Stimulated activated CD8-positive, alpha-beta memory T cell treated with anti-CD3 and anti-CD28 coated beads, Interleukin-7, amount 100 ng/mL, for 1 hour (primary cell): ENCODE data around the gene TIMD4.

Experiments used
- DNase-seq, 2 donors: peaks; one replicate each; pipeline ENCODE4 v3.0.0-alpha.2; 2020; ENCODE audit warnings: low read depth in 2 of 2

The TIMD4 gene

DNA sequence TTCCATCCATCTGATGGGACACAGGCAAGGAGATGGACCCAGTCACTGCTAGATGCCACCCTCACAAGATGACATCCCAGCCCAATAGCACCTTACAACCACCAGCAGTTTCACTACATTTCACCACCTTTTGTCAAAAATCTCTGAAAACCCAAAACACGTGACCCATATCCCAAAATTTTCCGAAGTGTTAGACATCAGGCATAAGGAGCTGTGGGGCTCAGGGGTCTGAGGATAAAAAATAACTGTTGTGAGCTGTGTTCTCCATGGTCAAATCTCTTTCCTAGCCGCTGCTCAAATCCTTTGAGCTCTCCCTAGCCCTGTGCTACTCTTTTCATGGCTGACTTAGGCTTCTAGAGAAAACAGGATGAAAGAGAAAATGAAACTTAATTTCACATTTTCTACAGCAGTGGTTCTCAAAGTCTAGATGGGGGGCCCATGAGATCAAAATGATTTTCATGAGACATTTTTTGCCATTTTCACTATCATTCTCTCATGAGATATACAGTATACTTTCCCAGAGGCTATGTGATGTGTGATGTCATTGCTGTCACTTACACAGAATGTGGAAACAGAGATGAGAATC is 40.7 kb downstream of the TIMD4 start:
- DNase-seq, result no peak

DNA sequence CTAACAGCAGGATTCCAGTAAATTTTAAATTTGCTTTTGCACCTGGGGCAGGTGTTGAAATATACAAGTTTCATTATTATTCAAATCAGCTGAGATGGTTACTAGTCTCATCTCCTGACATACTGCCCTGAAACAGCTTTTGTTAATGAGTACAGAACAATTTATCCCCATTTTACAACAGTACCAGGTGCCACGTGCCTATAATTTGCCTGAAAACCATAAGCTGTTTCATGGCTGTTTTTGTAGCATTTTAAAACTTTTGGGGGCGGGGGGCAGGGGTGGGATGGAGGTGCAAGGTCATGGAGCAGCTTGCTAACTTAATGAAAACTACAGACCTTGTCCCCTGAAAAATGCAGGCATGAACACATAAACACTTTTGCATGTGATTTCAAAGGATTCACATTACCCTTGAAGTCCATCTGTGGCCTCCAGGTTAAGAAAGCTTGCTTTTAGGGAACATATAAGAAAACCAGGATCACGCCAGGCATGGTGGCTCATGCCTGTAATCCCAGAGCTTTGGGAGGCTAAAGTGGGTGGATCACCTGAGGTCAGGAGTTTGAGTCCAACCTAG is 42.1 kb downstream of the TIMD4 start:
- no peak for DNase-seq

DNA sequence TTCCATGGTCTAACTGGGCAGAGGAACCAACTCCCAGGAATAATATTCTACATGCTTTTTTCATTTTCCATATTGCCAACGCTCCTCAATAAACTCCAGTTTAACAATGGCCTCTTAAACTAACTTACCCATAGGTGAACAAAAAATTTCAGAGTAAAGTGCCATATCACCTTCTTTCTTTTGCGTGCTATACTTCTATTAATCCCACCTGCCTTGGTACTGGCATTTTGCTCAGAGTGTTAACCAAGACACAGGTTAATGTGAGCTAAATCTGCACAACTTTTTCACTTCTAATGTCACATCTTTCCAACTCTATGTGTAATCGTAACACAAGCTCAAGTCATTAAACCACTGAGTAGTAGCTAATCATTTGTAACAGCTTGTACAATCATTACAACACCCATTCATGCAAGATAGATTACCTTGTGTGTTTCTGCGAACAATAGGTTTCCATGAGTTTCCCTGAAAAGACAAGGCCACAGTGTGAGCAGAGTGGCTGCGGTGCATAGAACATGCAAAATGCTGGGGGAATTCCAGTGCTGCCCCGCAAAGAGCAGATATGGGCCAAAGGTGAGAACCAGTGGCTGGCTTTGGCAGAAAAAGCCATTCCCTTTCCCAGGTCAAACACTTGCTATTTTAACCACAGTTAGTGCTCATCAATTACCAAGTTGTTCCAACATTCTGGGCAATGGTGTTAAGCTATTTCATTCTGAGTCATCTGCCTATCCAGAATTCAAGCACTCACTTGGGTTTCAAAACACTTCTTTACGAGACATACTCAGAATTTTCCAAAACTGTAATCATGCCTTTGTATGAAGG is 42.8 kb downstream of the TIMD4 start:
- DNase-seq, result no peak

- no peak for DNase-seq
Observed at GRCh38 chr5:156918311-156918845, 44.6 kb downstream of the TIMD4 start.

DNA sequence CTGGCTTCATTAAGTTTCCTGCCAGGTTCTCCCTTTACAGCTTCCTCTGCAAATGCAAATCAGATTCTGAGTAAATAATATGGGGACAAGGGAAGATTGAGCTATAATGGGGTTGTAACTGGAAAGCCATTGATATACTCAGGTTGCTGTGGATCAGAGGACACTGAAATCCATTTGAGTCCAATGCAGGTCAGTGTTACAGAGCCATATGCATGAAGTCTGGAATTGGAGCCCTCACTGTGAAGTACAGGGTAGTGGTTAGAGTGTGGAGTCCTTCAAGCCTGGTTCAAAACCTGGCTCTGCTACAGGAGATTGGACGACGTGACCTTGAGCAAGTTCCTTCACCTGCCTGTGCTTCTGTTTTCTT is 48.7 kb downstream of the TIMD4 start:
- DNase-seq, result no peak

DNA sequence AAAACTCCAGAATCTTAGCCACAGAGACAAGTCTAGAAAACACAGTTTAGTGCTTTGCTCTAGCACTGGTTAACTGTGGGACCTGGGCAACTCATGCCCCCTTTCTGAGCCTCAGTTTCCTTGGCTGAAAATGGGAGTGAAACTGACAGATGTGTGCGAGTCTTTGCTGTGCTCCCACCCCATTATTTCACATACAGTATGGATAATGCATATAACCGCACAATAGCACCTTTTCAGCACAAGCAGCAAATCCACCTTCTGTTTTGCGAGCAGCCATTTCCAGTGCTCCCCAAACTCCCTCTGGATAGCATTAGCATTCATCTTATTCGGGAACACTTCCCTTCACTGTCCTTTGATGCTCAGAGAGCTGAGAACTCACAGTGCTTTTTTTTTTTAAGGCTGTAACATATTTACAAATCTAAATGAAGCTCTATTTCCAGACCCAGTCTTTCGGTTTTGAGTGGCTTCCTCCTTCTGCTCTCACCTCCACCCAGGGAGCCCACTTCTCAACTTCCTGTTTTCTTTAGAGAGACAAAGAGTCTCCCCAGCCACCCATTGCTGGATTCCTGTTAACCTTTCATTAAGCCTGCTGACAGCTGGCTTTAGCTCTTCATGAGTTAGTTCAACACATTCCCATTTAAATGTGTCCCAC is 49.2 kb downstream of the TIMD4 start:
- no peak for DNase-seq

GRCh38 chr5:156913355-156913718 is 49.7 kb downstream of the TIMD4 start:
- DNase-seq, result no peak

- DNase-seq, result no peak
Observed at GRCh38 chr5:156912869-156913268, 50.2 kb downstream of the TIMD4 start.

- no peak for DNase-seq
Observed at GRCh38 chr5:156909180-156909579, 53.8 kb downstream of the TIMD4 start.

DNA sequence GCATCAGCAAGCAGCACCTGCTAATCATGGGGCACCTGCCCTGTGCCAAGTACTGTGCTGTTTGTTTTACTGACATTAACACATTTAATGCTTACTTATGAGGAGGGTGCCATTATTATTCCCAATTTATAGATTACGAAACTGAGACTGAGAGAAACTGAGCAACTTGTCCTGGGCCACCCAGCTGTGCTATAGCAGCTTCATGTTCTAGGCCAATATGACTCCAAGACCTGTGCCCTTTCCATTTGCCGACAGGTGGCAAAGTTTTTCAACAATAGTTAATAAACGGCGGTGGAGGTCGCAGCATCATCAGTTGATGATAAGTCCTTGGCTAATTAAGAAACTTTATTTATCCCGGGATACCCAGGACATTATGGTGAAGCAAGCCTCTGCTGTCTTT is 55.4 kb downstream of the TIMD4 start:
- no peak for DNase-seq

DNA sequence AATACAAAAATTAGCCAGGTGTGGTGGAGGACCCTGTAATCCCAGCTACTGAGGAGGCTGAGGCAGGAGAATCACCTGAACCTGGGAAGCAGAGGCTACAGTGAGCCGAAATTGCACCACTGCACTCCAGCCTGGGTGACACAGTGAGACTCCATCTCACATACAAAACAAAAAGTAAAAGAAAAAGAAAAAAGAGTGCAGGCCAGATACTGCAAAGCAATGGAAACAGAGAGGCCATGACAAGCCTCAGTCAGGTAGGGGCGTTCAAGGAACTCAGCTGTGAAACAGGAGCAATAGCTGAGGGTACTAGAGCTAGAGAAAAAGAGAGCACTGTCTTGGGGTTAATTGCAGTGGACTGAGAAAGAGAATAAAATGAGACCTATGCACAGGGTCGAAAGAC is 56.2 kb downstream of the TIMD4 start:
- no peak for DNase-seq

GRCh38 chr5:156896546-156896945 is 66.5 kb downstream of the TIMD4 start:
- no peak for DNase-seq

- no peak for DNase-seq
Observed at GRCh38 chr5:156893517-156893916, 69.5 kb downstream of the TIMD4 start.

- no peak for DNase-seq
Observed at GRCh38 chr5:156892864-156893263, 70.2 kb downstream of the TIMD4 start.

DNA sequence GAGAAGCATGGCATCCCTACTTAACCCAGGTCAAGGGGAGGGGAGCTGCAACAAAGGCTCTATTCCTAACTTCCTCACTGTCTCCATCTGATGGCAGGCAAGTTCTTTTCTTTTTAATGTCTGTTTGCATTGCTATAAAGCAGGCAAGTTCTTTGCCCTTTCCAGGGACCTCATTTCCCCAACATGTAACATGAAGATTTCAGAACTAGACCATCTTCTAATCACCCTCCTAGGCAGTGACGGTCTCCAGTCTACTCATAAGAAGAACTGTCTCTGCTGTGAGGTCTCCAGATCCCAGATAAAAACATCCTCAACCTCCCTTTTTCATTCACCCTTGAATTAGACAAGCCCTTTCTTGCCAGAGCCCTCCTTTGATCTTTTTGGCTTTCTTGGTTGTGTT is 70.8 kb downstream of the TIMD4 start:
- DNase-seq, result no peak

DNA sequence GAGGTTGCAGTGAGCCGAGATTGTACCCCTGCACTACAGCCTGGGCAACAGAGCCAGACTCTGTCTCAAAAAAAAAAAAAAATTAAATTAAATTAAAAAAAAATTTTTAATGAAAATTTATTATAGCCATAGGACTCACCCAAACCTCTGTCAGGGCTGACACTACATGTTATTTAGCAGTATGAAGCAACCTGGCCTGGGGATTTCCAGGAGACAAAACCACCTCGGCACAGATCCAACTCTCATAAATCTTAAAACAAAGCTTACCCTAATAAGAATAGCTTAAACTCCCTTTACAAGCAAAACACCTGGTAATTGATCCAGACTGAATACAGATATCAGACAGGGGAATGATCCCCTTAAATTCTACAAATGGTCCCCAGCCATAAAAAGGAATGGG is 74.5 kb downstream of the TIMD4 start:
- DNase-seq, result no peak

DNA sequence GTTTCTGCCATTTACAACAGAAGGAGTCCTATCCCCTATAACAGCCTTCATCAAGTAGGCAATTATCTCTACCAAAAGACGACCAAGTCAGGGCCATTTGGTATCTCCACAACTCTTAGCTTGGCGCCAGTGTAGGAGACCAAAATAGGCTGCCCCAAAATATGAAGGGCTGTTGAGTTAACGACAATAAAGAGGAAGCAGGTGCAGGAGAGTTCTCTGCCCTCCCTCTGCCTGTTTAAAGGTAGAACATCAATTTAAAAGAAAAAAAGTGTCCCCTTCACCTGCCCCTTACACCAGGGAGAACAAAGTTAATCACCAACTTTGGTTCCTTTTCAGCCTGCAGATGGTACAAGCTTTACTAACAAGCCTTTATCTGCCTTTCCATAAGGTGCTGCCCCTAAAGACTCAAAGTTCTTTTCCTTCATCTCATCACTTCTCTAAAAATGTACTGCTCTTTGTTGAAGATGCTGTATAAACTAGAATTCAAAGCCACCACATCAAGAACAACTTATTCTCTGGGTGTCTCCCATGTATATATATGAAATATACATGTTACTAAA is 79.6 kb downstream of the TIMD4 start:
- DNase-seq, result no peak

DNA sequence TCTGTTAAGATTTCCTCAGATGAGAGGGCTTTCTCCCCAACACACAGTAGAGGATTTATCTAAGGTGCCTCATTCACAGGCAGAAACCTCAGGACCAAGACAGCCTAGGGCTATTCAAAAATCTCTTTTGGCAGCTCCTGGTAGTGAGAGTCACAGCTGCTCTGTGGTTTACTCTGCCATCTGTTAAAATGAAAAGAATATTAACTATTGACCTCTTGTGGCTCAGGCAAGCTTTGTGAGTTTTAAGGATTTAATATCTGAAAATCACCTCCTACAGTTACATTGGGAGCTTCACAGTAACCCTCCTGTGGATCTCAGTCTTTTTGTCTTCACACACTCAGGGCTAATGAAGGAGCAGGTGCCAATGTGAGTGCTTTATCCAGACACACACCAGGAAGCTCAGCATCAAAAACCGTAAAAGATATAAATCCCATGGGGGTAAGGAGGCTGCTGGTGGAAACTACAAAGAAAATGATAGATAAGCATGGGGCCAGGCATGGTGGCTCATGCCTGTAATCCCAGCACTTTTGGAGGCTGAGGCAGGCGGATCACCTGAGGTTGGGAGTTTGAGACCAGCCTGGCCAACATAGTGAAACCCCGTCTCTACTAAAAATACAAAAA is 83.3 kb downstream of the TIMD4 start:
- no peak for DNase-seq

- DNase-seq, result no peak
Observed at GRCh38 chr5:156871212-156871611, 91.8 kb downstream of the TIMD4 start.

DNA sequence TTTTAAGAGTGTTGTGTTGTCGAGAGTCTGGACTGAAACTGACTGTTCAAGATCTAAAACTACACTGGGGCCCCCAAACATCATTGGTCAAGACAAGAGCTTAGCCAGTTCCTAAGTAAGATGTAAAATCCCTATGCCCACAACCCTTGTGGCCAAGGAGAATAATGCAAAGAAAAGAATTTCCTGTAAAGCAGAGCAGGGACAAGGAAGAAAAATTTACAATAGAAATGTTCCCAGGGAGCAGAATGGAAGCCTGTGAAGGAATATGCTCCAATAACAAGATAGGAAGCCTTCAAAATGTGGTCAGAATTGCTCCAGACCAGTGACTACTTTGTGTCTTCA is 92.6 kb downstream of the TIMD4 start:
- no peak for DNase-seq
